IPS-15b (cell line): ENCODE measurements around the gene PLEKHA5.

Experiments
- H3K27me3 ChIP-seq: one replicate; pipeline ENCODE4 v1.6.1; 2013; ENCODE audit warnings: low read length; ENCODE audit not compliant: control insufficient read depth, insufficient read depth
- H3K36me3 ChIP-seq: one replicate; pipeline ENCODE4 v1.6.1; 2013; ENCODE audit warnings: low read length; ENCODE audit not compliant: control insufficient read depth, insufficient read depth
- H3K4me1 ChIP-seq: one replicate; pipeline ENCODE4 v1.6.1; 2013; ENCODE audit warnings: mild to moderate bottlenecking, low read length; ENCODE audit not compliant: control insufficient read depth, insufficient read depth
- H3K4me3 ChIP-seq: one replicate; pipeline ENCODE4 v1.5.1; 2013; ENCODE audit warnings: low read depth, low read length
- H3K9ac ChIP-seq: one replicate; pipeline ENCODE4 v1.6.1; 2013; ENCODE audit warnings: low read depth, mild to moderate bottlenecking, low read length
- H3K9me3 ChIP-seq: one replicate; pipeline ENCODE4 v1.6.1; 2013; ENCODE audit warnings: mild to moderate bottlenecking, low read length; ENCODE audit not compliant: control insufficient read depth, insufficient read depth

PLEKHA5 gene

GRCh38 chr12:19138551-19138950 is 9.0 kb downstream of the PLEKHA5 start:
- Histone ChIP-seq H3K4me3 (no peak overlapping the region), H3K36me3 (no peaks in the 10 kb centered on the region), H3K9me3 (no peaks in the 10 kb centered on the region), H3K4me1 (peaks cover 25% of the 10 kb centered on the region), H3K9ac (no peak overlapping the region), H3K27me3 (no peaks in the 10 kb centered on the region)

- Histone ChIP-seq H3K9ac (no peak overlapping the region), H3K4me1 (peaks cover 24% of the 10 kb centered on the region), H3K4me3 (no peak overlapping the region), H3K27me3 (no peaks in the 10 kb centered on the region), H3K9me3 (no peaks in the 10 kb centered on the region), H3K36me3 (no peaks in the 10 kb centered on the region)
These were observed 9.4 kb downstream of the PLEKHA5 start for GRCh38 chr12:19138956-19139355.

DNA sequence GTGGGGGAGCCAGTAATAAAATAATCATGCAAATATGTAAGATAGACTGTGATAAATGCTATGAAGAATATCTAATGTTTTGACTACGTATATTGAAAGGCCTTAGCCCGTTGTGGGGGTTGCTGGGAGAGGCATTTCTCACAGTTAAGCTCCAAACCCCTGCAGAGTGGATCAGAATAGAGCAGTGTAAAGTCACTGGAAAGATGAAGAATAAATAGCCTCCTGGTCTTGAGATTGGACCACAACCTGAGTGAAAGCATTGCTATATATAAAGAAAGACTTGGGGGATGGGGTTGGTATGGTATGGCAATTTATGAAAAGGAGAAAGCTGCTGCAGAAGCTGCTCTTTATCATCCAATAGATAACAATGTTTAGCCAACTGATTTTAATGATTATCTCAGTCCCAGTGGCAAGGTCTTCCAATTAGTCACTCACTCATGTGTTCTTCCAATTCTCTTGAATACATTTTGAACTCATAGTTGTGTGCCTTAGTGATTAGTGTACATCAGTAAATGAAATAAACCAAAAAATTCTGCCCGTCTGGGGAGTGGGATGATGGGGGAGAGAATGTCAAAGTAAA is 10.2 kb downstream of the PLEKHA5 start:
- Histone ChIP-seq H3K4me1 (peaks cover 20% of the 10 kb centered on the region), H3K36me3 (no peaks in the 10 kb centered on the region), H3K9me3 (no peaks in the 10 kb centered on the region), H3K4me3 (no peak overlapping the region), H3K9ac (no peak overlapping the region), H3K27me3 (no peaks in the 10 kb centered on the region)

- peaks cover 12% of the 10 kb centered on the region for H3K4me1 ChIP-seq
- H3K27me3 ChIP-seq: no peaks in the 10 kb centered on the region
- no peak overlapping the region for H3K9ac ChIP-seq
- H3K4me3 ChIP-seq: no peak overlapping the region
- no peaks in the 10 kb centered on the region for H3K36me3 ChIP-seq
- no peaks in the 10 kb centered on the region for H3K9me3 ChIP-seq
These were observed 11.1 kb downstream of the PLEKHA5 start for GRCh38 chr12:19140381-19141236.

DNA sequence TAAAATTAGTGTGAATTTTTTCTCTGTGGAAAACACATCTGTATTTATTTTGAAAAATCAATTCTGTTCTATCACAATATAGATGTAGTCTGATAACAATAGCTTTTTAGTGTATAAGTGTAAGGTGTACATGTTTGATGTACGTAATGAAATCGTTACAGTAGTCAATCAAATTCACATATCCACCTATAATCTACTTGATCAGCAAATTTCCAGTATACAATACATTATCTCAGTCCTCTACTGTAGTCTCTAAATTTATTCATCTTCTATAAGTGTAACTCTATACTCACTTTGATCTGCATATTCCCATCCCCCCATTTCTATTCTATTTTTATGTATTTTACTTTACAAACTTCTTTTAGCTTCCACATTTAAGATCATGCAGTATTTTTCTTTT is 13.0 kb downstream of the PLEKHA5 start:
- H3K4me3 ChIP-seq: no peak overlapping the region
- peaks cover 10% of the 10 kb centered on the region for H3K4me1 ChIP-seq
- no peak overlapping the region for H3K9ac ChIP-seq
- no peaks in the 10 kb centered on the region for H3K36me3 ChIP-seq
- no peaks in the 10 kb centered on the region for H3K9me3 ChIP-seq
- no peaks in the 10 kb centered on the region for H3K27me3 ChIP-seq

GRCh38 chr12:19144287-19144686 is 14.8 kb downstream of the PLEKHA5 start:
- peaks cover 5% of the 10 kb centered on the region for H3K4me1 ChIP-seq
- H3K4me3 ChIP-seq: no peak overlapping the region
- H3K9me3 ChIP-seq: no peaks in the 10 kb centered on the region
- no peak overlapping the region for H3K9ac ChIP-seq
- H3K36me3 ChIP-seq: no peaks in the 10 kb centered on the region
- H3K27me3 ChIP-seq: no peaks in the 10 kb centered on the region

DNA sequence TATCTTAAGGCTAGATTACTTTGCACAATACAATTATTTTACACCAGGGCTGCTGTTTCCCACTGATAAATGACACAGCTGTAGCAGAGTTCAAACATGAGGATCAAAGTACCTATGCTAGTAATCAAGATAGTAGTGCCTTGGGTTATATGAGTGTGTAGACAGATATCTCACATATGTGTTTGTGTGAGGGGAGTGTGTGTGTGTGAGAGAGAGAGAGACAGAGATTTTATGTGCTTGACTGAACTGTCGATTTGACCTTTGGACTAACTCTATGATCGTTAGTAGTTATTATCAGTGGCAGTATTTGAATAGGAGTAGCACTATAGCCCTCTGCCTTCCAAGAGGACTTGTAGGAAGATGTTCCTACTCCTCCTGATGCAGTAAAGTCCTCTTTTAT is 15.5 kb downstream of the PLEKHA5 start:
- Histone ChIP-seq H3K9me3 (no peaks in the 10 kb centered on the region), H3K4me1 (peaks cover 4% of the 10 kb centered on the region), H3K27me3 (no peaks in the 10 kb centered on the region), H3K9ac (no peak overlapping the region), H3K4me3 (no peak overlapping the region), H3K36me3 (peaks cover 5% of the 10 kb centered on the region)

DNA sequence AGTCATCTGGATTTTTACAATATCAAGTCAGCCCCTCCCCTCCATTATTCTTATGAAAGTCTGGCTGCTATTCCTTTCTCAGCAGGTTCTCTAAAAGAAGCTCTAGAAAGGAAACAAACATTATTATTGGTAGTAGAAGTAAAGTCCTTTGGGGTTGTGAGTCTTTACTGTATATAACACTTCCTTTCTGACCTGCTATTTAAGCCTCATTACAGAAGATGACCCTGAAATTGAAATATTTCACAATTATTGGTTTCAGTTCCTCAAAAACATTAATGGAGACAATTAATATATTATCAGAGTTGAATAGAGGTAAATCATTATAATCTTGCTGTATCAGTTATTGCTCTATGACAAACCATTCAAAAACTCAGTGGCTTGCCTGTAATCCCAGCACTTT is 19.3 kb downstream of the PLEKHA5 start:
- Histone ChIP-seq H3K27me3 (no peaks in the 10 kb centered on the region), H3K9ac (no peak overlapping the region), H3K36me3 (peaks cover 5% of the 10 kb centered on the region), H3K4me3 (no peak overlapping the region), H3K9me3 (no peaks in the 10 kb centered on the region), H3K4me1 (no peaks in the 10 kb centered on the region)

GRCh38 chr12:19150273-19150900 is 20.9 kb downstream of the PLEKHA5 start:
- Histone ChIP-seq H3K9me3 (no peaks in the 10 kb centered on the region), H3K9ac (no peak overlapping the region), H3K4me3 (no peak overlapping the region), H3K27me3 (no peaks in the 10 kb centered on the region), H3K36me3 (peaks cover 5% of the 10 kb centered on the region), H3K4me1 (peaks cover 4% of the 10 kb centered on the region)

DNA sequence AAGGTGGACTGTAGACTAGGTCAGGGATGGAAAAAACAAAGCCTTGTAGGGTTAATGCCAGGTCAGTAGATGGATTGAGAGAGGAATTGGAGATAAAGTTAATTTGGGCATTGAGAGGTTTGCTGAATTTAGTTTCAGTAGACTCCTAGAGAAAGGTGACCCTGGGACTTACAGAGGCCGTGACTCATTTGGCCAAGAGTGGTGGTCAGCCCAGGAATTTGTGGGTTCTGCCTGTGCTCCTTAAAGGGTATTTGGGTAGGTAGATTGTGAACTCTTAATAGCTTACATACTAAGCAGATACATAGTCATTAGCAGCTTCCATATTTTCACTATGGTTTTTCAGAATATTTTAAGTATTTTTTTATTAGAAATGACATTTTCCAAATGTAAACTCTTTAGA is 21.8 kb downstream of the PLEKHA5 start:
- Histone ChIP-seq H3K9ac (no peak overlapping the region), H3K36me3 (peaks cover 5% of the 10 kb centered on the region), H3K4me3 (no peak overlapping the region), H3K4me1 (peaks cover 4% of the 10 kb centered on the region), H3K9me3 (no peaks in the 10 kb centered on the region), H3K27me3 (no peaks in the 10 kb centered on the region)

- peaks cover 5% of the 10 kb centered on the region for H3K36me3 ChIP-seq
- no peak overlapping the region for H3K9ac ChIP-seq
- H3K27me3 ChIP-seq: no peaks in the 10 kb centered on the region
- peaks cover 4% of the 10 kb centered on the region for H3K4me1 ChIP-seq
- H3K4me3 ChIP-seq: no peak overlapping the region
- H3K9me3 ChIP-seq: no peaks in the 10 kb centered on the region
These were observed 23.9 kb downstream of the PLEKHA5 start for GRCh38 chr12:19153396-19153795.

DNA sequence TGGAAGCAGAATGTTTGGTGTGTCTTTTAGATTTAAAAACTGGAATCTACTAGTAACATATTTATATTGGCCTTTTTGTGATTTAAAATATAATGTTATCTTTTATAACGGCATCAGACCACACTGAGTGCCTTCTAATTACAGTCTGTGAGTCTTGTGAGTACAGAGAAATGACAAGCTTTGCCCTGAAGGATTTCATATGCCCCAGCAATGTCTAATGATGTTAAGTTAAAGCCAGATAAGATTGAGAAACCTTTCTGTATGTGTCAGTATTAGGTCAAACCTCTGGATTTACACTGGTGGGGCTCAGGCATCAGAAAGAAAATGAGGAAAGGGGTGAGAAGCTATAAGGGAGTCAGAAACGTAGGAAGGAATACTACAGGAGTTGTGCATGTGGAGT is 25.2 kb downstream of the PLEKHA5 start:
- H3K9me3 ChIP-seq: no peaks in the 10 kb centered on the region
- no peak overlapping the region for H3K9ac ChIP-seq
- no peaks in the 10 kb centered on the region for H3K27me3 ChIP-seq
- peaks cover 4% of the 10 kb centered on the region for H3K4me1 ChIP-seq
- H3K36me3 ChIP-seq: peaks cover 1% of the 10 kb centered on the region
- H3K4me3 ChIP-seq: no peak overlapping the region
